Fibroblast of mammary gland (primary cell): ENCODE results near the gene BCR.

ENCODE experiments used
- DNase-seq: peaks from one replicate; pipeline ENCODE4 v3.0.0-alpha.2; 2010; ENCODE audit warnings: low read depth
- H3K4me3 ChIP-seq: 2 replicates; pipeline ENCODE4 v1.5.1; 2011; ENCODE audit warnings: low read depth, mild to moderate bottlenecking, low read length, moderate library complexity; ENCODE audit not compliant: control insufficient read depth
- TF ChIP-seq, protein P1 (sequence below): conservative IDR thresholded peaks from 2 replicates; pipeline ENCODE4 v1.5.1; 2011; ENCODE audit warnings: low read depth, low read length, inconsistent platforms; ENCODE audit not compliant: control insufficient read depth, insufficient read depth

BCR gene

DNA sequence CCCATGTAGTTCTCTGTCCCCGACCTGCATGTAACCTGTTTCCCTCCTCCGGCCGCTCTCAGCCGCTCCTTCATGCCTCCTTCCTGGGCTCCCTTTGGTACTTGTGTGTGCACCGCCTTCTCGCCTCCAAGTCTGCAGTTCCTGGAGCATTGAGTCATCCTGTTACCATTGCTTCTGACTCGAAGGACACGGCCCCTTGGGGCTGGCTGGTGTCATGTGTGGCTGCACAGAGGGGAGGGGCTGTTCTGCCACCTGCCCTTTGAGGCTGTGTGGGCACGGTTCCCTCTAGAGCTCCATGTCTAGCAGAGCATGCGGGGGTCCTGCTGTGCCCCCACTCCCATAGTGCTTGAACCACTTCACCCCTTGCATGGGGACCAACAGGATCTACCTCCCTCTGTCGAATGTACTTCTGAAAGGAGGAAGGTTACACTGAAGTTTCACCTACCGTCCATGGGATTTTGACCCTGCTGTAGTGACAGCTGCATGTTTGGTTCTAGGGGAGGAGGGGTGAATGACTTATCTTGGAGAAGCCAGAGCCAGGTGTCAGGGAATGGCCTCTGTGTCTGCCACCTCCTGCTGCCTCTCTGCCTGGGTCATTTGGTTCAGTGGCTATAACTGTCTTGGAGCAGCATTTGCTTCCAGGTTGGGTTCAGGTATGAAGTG, 39.6 kb downstream of the BCR start:
- TF ChIP-seq, protein P1, sequence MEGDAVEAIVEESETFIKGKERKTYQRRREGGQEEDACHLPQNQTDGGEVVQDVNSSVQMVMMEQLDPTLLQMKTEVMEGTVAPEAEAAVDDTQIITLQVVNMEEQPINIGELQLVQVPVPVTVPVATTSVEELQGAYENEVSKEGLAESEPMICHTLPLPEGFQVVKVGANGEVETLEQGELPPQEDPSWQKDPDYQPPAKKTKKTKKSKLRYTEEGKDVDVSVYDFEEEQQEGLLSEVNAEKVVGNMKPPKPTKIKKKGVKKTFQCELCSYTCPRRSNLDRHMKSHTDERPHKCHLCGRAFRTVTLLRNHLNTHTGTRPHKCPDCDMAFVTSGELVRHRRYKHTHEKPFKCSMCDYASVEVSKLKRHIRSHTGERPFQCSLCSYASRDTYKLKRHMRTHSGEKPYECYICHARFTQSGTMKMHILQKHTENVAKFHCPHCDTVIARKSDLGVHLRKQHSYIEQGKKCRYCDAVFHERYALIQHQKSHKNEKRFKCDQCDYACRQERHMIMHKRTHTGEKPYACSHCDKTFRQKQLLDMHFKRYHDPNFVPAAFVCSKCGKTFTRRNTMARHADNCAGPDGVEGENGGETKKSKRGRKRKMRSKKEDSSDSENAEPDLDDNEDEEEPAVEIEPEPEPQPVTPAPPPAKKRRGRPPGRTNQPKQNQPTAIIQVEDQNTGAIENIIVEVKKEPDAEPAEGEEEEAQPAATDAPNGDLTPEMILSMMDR, result no peak
- H3K4me3 ChIP-seq, result no peak overlapping the region
- DNase-seq, result peak; percentile 51

DNA sequence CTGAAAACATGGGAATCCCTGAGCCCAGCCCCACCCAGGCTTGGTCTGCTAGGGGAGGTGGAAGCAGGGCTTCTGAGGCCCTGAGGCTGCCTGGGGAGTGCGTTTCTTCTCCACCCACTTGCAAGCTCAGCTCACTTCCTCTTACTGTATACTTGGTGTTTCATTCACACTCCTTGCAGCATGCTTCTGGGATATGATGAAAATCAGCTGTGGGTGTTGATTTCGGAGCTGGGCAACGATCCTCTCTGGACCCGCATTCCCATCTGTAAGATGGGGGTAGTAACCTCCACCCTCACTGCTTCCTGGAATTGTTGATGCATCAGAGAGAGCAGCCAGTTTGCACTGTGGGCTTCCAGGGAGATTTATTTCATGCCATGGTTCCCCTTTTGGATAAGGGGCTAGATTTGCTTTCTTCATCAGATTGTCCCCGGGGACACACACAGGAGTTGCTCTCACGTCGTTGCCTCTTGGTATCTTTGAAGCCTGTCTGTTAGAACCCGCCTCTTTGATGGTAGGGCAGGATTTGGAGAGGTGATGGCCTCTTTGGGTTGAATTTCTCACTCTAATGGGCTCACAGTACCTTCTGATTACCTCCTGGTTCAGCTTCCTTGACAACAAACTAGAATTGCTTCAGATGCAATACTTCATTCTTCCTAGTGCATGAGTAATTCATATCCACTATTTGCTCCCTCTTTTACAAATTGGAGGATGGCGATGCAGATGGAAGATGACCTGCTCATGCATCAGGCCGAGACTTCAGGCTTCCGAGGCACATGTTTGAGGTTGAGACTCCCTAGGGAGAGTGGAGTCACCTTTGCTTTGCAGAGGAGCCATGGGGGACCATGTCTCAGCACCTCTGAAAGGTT, 40.4 kb downstream of the BCR start:
- no peak overlapping the region for H3K4me3 ChIP-seq
- TF ChIP-seq, protein P1, result no peak
- DNase-seq, result peak; percentile 73

DNA sequence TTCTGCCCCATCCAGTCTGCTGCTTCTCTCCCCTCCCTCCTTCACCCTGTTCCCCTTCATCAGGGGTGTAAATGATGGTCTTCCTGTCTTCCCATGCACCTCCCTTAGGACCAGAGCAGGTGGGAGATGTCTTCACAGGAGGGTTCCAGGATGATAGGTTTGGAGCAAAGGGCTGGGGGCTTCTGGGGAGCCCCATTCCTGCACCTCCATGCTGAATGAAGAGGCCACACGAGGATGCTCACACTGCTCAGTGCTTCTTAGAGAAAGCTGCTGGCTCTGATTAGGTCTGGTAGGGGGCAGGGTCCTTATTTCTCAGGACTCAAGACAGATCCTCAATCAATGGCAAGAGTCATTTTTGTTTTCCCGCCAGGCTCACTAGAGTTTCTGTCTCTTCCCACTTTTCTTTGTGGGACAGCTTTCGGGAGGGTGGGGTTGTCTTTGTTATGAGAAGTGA, 41.1 kb downstream of the BCR start:
- no peak overlapping the region for H3K4me3 ChIP-seq
- no peak for DNase-seq
- TF ChIP-seq, protein P1, result no peak

DNA sequence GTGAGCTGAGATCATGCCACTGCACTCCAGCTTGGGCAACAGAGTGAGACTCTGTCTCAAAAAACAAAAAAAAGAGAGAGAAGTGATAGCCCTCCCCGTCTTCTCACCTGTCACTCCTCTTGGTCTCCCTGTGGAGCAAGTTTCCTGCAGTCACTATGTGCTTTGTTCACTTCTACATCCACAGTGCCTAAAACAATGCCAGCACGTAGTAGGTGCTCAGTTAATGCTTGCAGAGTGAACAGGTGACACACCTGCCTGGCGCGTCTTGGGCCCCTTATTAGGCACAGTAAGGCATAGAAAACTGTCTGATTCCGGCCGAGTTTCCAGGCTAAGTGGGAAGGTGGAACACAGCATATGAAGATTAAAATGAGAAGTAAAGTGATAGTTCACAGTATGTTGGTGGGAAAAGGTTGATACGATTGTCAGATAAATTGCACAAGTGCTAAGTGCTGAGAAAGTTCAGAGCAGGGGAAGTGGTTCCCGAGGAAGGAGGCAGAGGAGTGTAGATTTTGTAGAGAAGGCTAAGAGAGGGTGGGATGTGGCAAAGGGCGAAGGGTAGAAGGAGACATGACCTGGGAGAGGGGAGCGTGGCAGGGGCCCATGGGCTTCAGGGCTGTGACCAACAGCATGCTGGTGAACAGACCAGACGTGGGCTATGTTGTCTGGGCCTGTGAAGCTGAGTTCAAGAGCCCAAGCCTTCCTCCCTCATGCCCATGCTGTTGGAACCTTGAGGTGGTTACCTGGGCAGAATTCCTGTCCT, 41.9 kb downstream of the BCR start:
- H3K4me3 ChIP-seq, result no peak overlapping the region
- TF ChIP-seq, protein P1, result no peak

DNA sequence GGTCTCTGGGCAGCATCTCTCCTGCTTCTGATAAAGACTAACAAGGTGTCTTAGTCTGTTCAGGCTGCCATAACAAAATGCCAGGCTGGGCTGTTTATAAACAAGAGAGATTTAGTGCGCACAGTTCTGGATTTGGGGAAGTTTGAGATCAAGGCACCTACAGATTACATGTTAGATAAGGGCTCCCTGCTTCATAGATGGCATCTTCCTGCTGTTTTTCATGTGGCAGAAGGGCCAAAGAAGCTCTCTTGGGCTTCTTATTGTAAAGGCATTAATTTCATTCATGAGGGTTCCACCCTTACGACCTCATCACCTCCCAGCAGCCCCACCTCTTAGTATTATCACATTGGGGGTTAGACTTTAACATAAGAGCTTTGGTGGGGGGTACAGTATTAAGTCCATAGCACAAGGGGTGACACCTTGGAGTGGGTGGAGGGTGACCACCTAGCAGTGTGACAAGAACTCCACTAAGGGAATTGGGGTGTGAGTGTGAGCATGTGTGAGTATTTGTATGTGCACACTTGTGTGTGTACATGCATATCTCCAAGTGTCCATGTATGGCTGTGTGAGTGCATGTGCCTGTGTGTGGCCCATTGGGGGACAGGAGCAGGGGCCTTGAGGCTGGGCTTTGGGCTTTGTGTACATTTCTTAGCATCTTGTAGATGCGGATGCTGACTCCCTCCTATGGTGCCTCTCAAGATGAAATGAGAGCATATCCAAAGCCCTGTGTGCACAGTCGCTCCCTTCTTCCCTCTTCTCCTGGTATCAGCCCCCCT, 42.7 kb downstream of the BCR start:
- no peak overlapping the region for H3K4me3 ChIP-seq
- DNase-seq, result no peak
- TF ChIP-seq, protein P1, result no peak

More for the DNA sequence above, 41.9 kb downstream of the BCR start:
- DNase-seq, result no peak

DNA sequence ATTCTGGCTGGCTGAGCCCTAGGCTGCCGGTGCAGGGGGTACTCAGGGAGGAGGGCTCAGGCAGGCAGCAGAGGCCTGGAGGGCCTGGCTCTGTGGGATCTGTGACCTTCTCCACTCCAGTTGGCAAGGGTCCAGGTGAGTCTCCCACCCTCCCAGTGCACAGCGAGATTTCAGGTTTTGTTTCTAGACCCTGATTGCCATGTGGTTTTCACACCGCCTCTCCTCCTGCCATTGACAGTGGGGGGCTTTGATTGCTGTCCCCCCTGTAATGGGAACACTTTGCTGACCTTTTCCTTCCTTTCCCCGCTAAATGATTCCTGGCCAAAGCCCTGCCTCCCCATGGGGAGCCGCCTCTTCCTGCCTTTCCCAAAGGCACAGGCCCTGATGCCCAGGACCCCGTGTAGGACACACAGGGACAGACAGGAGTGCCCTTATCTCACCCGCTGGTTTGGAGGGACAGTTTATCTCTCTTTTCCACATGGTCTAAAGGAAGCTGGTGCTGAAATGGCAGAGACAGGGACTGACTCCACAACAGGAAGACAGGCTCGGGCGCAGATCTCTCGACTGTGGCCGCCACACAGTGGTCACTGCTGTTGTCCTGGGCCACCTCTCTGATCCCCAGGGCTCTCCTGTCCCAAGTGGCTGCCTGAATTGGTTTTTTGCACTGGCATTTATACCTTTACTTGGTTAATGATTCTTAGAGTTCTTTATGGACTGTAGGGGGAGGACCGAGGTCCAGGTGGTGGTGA, 43.4 kb downstream of the BCR start:
- no peak overlapping the region for H3K4me3 ChIP-seq
- TF ChIP-seq, protein P1, result no peak
- DNase-seq, result no peak
